HL-60 (cell line): ENCODE measurements around the gene TECTB.

Experiments used
- DNase-seq, 2 experiments: peaks; one replicate each; pipeline ENCODE4 v3.0.0-alpha.2; 2010 to 2020; ENCODE audit warnings: low read depth in 1 of 2, low spot score in 1 of 2
- H3K27ac ChIP-seq: fragments of 250-450 bp; sonication (Bioruptor Pico); replicated peaks from 2 replicates; pipeline ENCODE4 v1.5.1; 2020; ENCODE audit warnings: mild to moderate bottlenecking, moderate library complexity
- H3K27me3 ChIP-seq: fragments of 250-450 bp; sonication (Bioruptor Pico); 2 replicates; pipeline ENCODE4 v1.5.1; 2021; ENCODE audit warnings: mild to moderate bottlenecking, moderate library complexity; ENCODE audit not compliant: insufficient read depth, poor library complexity, severe bottlenecking
- H3K4me3 ChIP-seq: replicated peaks from 2 replicates; pipeline ENCODE4 v1.5.1; 2011; ENCODE audit warnings: mild to moderate bottlenecking, control low read depth, low read length; ENCODE audit not compliant: insufficient read depth
- GABPA ChIP-seq: IDR thresholded peaks from 2 replicates; pipeline ENCODE4 v1.6.1; 2012; ENCODE audit warnings: low read depth
- POLR2AphosphoS5 ChIP-seq: IDR thresholded peaks from 2 replicates; pipeline ENCODE4 v1.6.1; 2012; ENCODE audit warnings: low read depth
- SPI1 ChIP-seq: IDR thresholded peaks from 2 replicates; pipeline ENCODE4 v1.6.1; 2012; ENCODE audit warnings: low read depth, mild to moderate bottlenecking, borderline replicate concordance
- TF ChIP-seq, protein P1 (sequence below): IDR thresholded peaks from 2 replicates; pipeline ENCODE4 v1.6.1; 2012; ENCODE audit warnings: low read depth; ENCODE audit not compliant: insufficient replicate concordance
- TF ChIP-seq, protein P2 (sequence below): IDR thresholded peaks from one replicate; pipeline ENCODE4 v1.5.1; 2011; ENCODE audit warnings: low read length, control low read depth, inconsistent platforms; ENCODE audit not compliant: insufficient read depth

TECTB gene

DNA sequence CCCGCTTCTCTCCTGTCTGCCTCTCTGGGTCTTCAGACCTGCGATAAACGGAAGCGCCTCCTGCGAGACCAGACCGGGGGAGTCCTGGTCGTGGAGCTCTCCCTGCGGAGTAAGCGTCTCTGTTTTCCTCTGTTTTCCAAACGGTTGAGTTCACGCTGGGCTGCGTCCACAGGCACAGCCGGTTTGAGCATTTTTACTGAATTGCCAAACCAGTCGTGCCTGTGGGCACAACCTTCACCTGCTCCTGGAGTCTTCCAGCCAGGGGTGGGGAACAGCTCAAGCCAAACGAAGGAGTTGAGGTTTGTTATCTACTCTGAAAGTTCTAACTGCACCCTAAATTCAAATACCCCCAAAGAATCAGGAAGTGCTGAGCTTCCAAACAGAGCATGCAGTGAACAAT is 16.3 kb downstream of the TECTB start:
- H3K27me3 ChIP-seq: peaks cover 4% of the 10 kb centered on the region
- H3K27ac ChIP-seq: no peak overlapping the region
- TF ChIP-seq, protein P1, sequence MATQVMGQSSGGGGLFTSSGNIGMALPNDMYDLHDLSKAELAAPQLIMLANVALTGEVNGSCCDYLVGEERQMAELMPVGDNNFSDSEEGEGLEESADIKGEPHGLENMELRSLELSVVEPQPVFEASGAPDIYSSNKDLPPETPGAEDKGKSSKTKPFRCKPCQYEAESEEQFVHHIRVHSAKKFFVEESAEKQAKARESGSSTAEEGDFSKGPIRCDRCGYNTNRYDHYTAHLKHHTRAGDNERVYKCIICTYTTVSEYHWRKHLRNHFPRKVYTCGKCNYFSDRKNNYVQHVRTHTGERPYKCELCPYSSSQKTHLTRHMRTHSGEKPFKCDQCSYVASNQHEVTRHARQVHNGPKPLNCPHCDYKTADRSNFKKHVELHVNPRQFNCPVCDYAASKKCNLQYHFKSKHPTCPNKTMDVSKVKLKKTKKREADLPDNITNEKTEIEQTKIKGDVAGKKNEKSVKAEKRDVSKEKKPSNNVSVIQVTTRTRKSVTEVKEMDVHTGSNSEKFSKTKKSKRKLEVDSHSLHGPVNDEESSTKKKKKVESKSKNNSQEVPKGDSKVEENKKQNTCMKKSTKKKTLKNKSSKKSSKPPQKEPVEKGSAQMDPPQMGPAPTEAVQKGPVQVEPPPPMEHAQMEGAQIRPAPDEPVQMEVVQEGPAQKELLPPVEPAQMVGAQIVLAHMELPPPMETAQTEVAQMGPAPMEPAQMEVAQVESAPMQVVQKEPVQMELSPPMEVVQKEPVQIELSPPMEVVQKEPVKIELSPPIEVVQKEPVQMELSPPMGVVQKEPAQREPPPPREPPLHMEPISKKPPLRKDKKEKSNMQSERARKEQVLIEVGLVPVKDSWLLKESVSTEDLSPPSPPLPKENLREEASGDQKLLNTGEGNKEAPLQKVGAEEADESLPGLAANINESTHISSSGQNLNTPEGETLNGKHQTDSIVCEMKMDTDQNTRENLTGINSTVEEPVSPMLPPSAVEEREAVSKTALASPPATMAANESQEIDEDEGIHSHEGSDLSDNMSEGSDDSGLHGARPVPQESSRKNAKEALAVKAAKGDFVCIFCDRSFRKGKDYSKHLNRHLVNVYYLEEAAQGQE: no peak
- TF ChIP-seq GABPA: no peak
- no peak for TF ChIP-seq POLR2AphosphoS5
- TF ChIP-seq, protein P2, sequence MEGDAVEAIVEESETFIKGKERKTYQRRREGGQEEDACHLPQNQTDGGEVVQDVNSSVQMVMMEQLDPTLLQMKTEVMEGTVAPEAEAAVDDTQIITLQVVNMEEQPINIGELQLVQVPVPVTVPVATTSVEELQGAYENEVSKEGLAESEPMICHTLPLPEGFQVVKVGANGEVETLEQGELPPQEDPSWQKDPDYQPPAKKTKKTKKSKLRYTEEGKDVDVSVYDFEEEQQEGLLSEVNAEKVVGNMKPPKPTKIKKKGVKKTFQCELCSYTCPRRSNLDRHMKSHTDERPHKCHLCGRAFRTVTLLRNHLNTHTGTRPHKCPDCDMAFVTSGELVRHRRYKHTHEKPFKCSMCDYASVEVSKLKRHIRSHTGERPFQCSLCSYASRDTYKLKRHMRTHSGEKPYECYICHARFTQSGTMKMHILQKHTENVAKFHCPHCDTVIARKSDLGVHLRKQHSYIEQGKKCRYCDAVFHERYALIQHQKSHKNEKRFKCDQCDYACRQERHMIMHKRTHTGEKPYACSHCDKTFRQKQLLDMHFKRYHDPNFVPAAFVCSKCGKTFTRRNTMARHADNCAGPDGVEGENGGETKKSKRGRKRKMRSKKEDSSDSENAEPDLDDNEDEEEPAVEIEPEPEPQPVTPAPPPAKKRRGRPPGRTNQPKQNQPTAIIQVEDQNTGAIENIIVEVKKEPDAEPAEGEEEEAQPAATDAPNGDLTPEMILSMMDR: no peak
- no peak overlapping the region for H3K4me3 ChIP-seq
- no peak for DNase-seq

DNA sequence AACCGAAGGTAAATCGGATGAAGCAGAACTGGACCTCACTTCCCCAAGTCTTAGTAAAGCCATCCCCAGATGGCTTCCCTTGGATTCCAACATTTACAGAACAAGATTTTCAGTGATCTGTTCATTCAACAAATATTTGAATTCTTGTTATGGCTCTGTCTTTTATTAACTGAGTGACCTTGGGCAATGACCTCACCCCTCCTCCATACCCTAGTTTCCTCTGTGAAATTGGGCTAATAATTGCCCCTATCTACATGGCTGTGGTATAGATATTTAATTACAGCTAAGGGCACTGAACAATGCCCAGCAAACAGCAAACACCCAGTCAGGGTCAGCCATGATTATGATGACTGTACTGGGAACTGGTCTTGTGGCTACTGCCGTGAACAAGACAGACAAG is 19.1 kb downstream of the TECTB start:
- H3K27ac ChIP-seq: no peak overlapping the region
- peaks cover 9% of the 10 kb centered on the region for H3K27me3 ChIP-seq
- no peak for TF ChIP-seq POLR2AphosphoS5
- TF ChIP-seq, protein P2: no peak
- TF ChIP-seq, protein P1: no peak
- no peak for TF ChIP-seq SPI1
- no peak for TF ChIP-seq GABPA
- no peak for DNase-seq
- H3K4me3 ChIP-seq: no peak overlapping the region

GRCh38 chr10:112303528-112303927 is 20.3 kb downstream of the TECTB start:
- H3K4me3 ChIP-seq: no peak overlapping the region
- peaks cover 9% of the 10 kb centered on the region for H3K27me3 ChIP-seq
- no peak for DNase-seq
- TF ChIP-seq, protein P2: no peak
- TF ChIP-seq POLR2AphosphoS5 (no peak), SPI1 (no peak), GABPA (no peak)
- TF ChIP-seq, protein P1: no peak
- H3K27ac ChIP-seq: no peak overlapping the region
